Retina (tissue), 1 donor: Measurements from ENCODE around the gene PHF12.

Experiments
- DNase-seq: peaks from one replicate; pipeline ENCODE4 v3.0.0-alpha.2; 2016

The PHF12 gene

DNA sequence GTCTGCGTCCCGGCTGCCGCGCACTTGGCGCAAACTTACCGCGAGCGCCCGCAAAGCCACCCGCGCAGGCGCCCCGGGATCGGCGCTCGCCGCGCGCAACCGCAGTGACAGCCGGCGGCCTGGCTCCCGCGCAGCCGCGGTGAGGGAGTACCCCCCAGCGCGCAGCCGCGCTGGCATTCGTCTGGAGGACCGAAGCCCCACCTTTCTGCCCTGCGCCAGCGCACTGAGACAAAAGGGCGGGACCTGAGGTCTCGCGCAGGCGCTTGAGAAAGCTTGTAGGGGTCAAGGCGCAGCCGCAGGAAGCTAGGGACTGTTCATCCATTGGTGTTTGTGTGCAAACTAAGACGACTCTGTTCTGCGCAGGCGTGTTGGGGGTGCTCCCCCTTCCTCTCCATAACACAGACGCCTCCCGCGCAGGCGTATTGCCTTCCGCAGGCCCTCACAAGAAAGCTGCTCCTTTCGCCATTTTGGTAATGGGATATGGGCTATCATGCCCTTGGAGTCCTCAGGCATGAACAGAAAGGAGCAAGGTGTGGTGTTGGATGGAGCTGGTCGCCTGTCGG is at the start of gene PHF12:
PHF12 (minus strand) TSS at position 91 of the 563 bp plus-strand sequence. CDS start 558 bp downstream, outside the sequence.
- DNase-seq: peak; percentile 98

DNA sequence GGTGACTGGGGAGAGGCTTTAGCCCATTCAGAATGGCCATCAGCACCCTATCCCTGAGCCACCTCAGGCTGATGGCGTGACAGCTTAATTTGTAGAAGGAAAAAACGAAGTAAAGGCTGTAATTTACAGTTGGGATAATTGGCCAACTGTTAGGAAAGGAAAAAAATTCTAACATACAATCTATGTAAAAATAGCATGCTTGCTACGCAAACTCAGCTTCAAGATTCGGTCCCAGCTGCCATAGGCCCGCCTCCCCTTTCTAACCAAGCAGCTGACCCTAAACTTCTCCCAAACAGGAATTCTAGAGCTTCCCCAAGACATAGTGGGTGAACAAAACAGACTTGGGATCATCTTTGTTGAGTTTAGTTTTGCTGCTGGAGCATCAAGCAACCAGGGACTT is 49.7 kb upstream of the PHF12 start:
- no peak for DNase-seq

DNA sequence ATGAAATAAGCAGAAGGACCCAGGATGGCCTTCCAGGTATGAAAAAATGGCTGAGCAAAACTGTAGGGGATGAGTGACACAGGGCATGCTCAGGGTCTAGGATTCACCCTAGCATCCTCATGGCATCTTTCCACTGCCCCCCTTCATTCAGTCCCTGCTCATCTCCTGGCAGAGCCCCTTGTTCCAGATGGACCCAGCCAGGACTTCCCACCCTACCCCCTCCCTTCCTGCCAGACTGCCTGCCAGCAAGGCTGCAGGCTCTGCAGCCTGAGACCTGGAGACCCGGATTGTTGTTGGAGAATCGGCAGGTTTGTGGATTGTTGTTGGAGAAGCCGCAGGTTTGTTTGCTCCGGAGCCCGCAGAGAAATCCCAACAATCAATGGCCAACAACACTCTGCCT is 47.9 kb upstream of the PHF12 start:
- no peak for DNase-seq

DNA sequence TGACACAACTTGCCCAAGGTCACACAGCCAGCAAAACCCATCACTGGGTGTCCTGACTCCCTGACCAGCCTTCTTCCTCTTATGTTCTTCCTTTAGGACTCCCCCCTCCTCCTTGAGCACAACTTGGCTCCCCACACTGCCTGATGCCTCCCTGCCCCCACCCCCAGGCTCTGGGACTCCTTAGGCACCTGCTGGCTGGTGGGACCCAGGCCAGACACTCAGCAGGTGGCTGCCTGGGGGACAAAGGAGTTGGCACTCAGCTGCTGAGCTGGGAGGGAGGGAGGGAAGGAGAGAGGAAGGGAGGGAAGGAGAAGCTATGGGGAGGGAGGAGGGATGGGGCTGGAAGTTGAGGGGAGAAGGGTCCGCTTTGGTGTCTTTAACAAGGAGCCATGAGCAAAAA is 46.5 kb upstream of the PHF12 start:
- DNase-seq: no peak

DNA sequence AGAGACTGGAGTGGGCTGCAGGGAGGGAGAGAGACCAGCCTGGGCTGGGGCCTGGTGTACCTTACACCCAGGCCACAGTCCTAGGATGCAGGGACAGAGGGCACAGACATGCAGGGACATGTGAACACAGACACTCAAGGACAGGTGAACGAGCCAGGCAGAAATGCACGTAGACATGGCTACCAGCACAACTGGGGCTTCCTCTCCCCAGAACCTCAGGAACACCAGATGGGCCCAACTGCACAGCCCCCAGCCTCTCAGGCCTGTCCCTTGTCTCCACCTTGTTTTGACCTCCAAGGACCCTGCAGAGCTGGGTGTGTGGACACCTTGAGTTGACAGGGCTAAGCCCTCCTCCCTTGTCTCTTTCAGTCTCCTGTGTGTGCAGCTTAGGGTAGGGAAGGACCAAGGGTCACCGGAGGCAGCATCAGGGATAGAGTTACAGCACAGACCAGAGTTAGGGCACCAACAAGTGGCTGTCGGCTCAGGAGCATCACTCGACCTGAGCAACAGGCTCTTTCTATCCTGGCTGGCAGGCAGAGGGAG is 45.3 kb upstream of the PHF12 start:
- no peak for DNase-seq

DNA sequence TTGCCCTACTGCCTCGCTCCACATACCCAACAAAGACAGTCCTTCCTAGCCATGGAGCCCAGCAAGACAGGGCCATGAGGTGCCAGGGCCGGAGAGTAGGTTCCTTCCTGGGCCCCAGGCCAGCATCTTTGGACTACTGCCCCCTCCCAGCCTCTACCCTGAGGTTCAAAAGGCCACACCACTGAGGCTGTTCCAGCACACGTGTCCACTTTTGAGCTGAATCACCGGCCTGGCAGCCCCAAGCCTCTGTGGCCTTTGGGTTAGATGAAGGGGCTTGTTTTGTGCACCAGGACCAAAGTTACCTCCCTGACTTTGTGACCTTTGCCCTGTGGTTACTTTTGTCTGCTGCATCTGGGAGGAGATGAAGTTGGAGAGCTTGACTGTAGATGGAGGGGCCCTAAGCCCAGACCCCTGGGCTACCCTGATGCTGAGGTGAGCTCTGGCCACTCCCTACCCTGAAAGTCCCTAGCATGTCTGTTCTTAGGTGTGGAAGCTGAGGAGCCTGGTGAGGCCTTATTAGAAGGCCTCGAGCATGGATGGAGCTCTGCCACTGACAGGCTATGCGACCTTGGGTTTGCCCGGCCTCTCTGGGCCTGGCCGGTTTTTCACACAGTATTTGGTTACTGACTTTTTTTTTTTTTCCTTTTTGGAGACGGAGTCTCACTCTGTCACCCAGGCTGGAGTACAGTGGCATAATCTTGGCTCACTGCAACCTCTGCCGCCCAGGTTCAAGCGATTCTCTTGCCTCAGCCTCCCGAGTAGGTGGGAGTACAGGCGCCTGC is 42.5 kb upstream of the PHF12 start:
- no peak for DNase-seq

DNA sequence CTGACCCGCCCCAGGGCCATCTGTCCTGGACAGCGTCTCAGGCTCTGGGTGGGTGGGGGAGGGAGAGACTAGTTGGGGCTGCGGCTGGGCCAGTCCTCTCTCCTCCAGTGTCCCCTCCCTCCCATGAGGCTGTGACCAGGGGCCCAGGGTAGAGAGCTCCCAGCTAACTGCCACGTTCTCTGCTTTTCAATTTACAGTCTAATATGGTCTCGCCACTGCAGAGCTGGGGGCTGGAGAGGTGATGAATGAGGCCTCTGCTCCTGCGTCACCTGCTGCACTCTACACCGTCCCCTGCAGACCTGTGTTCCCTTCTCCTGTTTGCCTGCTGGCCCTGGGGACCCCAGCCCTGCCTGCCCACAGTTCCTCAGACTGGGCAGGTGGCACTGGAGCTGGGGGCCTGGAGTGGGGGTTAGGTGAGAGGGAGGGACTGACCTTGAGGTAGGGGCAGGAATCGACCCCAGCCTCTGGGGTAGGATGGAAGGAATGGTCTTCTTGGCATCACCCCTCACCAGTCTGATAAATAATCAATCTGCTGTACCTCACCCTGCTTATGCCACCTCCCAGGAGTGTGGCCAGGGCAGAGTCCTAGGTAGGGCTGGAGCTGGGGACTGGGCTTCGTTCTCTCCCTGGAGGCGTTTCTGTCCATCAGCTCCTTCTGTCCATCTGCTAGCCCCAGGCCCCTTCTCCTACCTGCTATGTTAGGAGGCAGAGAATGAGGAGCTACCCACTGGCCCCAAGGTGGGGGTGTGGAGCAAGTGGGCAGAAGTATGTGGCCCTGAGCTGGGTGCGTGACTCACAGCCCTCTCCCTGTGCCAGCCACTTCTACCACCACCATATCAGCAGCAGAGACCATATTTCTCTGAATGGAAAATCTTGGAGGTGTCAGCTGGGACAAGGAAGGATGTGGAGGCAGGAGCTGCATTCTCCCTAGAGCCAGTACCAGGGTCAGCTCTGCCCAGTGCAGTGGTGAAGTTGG is 41.6 kb upstream of the PHF12 start:
- DNase-seq: no peak

DNA sequence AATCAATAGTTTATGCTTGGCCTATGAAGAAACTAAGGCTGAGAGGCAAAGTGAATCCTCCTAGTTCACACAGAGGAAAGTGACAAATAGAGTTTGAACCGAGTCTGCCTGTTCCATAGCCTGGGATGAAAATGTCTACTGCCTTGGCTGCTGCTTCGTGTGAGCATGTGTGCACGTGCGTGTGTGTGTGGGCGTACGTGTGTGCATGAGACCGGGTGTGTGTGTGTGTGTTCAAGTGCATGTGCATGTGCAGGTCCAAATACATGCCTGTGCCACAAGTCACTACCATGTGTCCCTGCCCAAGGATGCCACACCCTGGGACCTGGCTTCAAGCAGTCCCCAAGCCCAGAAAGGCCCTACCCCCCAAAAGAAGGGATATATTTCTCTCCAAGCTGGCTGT is 40.9 kb upstream of the PHF12 start:
- no peak for DNase-seq

DNA sequence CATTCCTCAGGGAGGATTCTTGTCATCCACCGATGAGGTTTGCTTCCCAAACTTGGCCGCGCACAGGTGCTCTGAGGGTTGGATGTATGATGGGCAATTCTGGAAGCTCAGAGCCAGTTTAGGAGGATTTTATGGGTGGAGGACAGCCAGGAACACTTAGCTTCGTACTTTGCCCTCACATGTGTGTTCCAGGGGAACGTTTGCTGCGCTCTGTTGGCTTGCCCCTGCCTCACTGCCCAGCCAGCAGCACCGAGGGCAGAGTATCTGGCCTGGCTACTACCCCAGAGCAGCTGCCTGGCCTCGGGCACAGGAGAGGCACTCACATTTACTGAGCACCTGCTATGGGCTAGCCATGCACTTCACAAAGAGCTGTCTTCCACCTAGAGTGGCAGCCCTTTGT is 40.5 kb upstream of the PHF12 start:
- DNase-seq: no peak

DNA sequence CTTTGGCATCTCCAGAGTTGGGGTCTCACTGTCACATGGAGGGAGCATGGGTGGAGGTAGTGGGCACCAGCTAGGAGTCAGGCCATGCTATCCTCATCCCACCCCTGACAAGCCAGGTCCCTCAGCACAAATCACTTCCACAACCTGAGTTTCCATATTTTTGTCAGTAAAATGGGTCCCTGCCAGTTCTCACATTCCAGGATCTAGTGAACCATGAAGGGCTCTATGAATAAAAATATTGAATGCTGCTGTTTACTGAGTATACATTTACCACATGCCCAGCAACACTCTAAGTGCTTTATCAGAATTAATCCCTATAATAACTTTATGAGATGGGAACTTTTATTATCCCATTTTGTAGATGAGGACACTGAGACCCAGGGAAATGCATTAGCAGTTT is 37.7 kb upstream of the PHF12 start:
- DNase-seq: no peak

DNA sequence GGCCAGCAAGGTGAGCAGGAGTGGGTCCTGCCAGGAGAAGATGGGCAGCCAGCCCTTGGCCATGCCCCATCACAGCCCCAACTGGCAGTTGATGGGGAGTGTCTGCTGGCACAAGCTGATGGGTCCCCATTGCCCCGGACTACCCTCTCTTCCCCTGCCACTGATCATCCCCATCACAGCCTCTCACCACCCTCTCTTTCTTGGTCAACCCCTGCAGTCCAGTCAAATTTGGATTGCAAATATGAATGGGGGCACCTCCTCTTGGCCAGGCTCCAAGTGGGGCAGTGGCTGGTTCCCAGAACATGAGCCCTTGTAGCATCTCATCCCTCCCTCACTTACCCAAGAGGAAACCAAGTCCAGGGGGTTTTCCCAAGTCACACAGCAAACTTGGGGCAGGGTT is 37.2 kb upstream of the PHF12 start:
- no peak for DNase-seq

DNA sequence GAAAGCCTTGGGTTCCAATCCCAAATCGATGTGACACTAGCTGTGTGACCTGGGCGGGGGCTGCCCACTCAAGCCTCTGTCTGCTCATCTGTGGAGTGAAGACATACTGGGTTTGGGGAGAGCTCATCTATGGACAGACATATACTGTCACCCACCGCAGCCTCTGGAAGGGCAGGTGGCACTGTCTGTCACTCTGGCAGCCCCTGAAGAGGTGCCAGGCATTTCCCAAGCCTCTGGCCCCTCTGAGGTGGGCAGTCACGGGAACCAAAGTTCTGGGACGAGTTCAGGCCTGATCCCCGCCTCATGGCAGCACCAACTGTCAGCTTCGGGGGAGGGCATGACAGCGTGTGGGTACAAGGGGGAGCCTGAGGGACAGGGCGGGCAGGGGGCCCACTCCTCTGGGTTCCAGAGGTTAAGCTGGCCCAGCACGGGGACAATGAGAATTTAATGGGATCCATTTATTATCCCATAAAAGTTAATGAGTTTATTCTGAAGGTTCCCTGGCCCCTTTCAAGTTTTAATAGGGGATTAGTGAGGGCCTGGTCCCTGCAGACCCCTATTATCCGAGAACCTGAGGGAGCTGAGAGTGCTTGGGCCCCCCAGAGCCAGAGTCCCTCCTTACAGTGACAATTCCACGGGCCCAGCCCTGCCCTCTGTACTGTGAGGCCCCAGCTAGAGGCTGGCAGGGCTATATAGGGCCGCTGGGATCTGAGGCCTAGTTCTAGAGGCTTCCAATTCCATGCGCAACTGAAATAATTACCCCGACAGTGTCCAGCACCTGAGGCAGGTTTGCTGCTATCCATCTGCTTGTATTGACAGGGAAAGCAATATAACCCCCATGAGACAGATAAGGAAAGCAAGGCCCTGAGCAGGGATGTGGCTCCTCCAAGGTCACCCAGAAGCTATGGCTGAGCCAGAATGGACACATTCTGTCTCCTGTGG is 35.7 kb upstream of the PHF12 start:
- DNase-seq: no peak

DNA sequence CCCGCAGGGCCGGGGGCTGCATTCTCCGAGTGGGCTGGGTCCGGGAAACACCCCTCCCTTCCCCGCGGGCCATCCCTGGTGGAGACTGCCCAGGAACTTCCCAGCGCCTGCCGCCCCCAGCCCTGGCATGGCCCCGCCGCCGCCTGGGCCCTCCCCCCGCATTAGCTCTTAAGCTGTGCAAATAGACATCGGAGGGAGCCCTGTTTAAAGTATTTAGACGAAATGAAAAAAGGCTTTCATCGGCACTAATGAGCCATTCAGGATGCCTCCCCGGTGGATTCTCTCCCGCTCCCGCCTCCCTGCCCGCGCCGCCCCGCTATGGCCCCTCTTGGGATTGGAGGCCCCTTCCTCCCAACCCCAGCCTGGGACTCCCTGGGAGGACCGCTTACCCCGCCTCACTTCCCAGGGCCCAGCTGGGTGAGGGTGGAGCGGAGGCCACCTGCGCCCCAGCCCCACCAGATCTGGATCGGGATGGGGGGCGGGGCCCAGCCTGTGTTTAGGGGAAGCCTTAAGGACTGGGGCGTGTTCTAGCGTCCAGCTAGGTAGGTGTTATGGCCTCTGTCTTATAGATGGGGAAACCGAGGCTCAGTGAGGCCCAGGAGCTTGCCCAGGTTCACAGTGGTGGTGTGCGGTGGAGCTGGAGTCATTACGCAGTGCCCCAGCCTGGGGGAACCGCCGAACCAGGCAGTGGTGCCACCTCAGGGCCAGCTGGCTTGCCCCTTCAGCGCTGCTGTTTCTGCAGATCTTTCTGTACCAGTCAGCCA is 34.8 kb upstream of the PHF12 start:
- peak; percentile 69 for DNase-seq

DNA sequence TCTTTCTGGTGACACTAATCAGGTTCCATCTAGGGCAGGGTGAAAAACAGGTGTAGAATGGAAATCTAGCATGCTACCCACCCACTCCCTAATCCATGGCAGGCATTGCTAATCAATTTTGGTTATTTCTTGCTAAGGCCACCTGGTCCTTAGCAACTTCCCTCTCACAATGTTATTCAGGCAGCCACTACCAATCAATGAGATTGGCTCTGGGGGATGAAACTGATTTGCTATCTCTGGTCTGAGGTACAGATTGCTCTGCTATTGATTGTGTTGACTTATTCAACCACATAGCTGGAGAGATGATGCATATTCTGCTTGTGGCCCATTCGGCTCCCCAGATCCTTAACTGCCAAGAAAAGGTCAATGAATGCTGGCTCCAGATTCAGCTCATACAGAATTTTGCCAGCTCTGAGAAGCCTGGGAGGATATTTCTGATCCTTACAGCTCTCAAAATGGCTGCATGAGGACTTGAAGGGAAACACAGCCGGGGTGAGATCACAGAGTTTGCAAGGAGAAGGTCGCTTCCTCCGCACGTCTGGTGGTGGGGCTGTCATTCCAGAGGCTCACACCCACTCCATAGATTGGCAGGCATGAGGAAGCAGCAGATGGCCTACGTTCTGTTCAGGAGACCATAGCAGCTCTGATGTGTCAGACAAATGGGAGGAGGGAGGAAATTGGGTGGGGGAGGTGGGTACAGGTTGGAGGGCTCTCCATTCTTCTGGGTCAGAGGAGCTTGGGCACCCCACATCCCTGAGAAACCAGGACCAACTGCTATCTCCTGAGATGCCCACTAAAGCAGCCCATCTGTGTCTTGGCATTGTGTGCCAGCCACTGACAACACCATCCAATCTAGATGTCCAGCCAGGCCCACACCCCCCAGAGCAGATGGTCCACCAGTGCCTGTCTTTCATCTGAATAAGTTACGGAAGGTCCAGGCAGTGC is 32.2 kb upstream of the PHF12 start:
- DNase-seq: no peak

DNA sequence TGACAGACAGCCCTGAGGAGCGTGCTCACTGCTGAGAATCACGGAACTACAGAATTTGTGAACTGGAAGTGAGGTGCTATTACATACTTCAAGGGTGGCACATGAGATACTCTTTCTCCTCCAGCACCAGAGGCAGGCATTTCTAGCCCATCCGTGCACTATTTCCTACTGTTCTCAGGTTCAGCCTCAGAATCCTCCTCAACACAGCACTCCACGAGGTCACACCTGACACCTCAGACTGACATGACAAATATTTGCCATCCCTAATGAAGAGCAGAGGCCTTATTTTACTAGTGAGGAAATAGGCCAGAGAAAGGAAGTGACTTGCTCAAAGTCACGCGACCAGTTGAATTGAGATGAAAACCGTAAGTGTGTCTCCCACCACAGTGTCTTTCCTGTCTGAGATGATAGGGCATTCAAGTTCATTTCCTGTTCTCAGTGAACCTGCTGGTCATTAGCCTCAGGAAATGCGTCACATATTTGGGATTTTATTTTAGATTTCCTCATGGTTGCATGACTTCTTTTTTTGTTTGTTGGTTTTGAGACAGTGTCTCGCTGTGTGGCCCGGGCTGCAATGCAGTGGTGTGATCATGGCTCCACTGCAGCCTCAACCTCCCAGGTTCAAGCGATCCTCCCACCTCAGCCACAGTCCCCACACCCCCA is 30.9 kb upstream of the PHF12 start:
- no peak for DNase-seq

DNA sequence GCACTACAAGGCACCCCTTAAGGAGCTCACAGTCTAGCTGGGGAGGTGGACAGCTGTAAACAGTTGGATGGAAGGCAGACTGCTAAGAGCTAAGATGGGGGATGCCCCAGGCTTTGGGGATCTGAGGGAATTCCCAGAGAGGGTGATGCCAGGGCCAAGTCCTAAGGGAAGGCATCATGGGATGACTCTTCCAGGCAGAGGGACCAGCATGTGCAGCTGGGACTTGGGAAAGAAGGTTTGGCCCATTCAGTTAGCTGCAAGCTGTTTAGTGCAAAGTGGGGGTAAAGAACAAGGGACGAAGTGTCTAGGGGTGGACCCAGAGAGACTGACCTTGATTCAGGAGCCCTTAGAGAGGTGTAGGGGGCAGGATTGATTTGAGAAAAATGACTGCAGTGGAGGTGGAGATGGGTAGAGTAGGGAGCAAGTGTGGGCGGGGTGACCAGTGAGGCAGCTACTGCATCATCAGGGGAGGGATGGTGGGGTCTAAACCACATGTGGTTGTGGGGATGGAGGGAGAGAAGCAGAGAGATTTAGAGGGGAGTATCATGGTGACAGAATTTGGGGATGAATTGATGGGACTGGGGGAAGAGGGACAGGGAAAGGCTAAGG is 27.1 kb upstream of the PHF12 start:
- DNase-seq: no peak

DNA sequence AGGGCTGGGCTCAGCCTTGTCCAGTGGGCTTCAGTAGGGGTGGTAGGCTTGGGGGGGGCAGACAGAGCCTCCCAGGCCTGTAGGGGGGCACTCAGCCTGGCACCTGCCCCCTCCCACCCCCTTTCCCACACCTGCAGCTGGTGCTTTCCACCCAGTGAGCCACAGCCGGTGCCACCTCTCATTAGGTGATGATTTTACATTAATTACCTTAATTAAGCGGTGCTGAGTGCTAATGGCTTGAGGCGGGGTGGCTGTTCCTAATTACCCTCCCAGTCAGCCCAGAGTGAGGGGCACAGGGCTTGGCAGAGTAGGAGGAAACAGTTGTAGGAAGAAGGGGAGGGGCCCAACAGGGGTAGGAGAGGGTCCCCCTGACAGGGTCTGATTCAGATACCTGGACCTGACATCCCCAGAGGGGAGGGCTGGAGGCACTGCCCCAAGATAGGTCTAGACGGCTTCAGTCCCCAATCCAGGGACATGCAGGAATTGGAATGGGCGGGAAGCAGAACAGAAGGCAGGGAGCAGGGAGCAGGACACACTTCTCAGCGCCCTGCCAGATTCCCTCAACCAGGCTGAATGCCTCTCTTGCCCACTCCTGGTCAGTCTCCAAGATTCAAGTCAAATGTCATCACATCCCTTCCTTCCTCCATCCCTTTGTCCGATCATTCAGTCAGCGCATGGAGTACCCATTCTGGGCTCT is 26.5 kb upstream of the PHF12 start:
- DNase-seq: no peak

DNA sequence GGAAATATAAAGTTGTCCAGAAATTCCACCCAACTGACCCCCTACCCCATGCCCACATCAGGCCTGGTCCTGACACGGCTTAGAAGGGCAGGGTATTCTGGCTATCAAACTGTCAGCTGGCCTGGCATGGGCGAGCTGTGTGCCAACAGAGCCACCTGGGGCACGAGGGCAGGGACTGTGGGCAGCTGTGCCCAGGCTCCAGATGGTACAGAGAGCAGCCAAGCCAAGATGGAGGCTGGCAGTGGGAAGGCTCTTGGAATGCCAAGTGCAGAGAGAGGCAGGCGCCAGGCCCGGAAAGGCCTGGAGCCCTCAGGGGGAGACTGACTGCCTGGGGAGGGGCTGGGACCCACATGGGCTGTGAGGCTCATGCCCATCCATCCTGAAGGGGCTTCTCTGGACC is 24.3 kb upstream of the PHF12 start:
- no peak for DNase-seq

DNA sequence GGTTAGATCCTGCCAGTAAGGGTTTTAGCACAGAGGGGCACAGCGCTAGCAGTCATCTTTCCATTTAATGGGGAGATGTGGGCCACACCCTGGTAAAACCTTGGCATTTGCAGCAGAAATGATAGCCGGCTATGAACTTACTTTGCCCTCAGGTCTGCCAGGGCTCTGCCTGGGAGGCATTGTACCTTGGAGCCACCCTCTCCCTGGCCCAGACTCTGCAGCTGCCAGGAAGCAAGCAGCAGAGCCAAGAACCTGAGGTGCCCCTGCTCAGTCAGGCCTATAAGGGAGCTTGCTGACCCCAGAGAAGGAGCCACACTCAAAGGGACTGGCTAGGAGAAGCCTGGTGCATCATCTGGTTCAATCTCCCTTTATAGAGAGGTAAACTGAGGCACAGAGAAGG is 23.7 kb upstream of the PHF12 start:
- no peak for DNase-seq
